ENCODE data around the gene INO80B.
"Not testable (repeated sequence)": the region's sequence is repeated elsewhere in the genome, so short reads cannot be mapped to it uniquely, and the experiment has no call there.

The INO80B gene

GRCh38 chr2:74472086-74472944, 17.4 kb downstream of the INO80B start, which contains the start of gene MRPL53:
Gene MRPL53 (minus strand): TSS chr2:74472680. CDS start chr2:74472660, 20 bp downstream.
- FAIRE-seq (peak; percentile 91), DNase-seq (ENCODE audit: insufficient read length) (peak; percentile 78)
- TF ChIP-seq POLR2A (IDR thresholded peaks at IDR 0.05; ENCODE audit: low read depth, low read length): peak; percentile 98
- peak; percentile 98 for TF ChIP-seq POLR2AphosphoS5 (IDR thresholded peaks at IDR 0.05; ENCODE audit: low read depth, low read length)
- TF ChIP-seq TAF1 (IDR thresholded peaks at IDR 0.05; ENCODE audit: borderline replicate concordance, low read depth, low read length): peak; percentile 66

DNA sequence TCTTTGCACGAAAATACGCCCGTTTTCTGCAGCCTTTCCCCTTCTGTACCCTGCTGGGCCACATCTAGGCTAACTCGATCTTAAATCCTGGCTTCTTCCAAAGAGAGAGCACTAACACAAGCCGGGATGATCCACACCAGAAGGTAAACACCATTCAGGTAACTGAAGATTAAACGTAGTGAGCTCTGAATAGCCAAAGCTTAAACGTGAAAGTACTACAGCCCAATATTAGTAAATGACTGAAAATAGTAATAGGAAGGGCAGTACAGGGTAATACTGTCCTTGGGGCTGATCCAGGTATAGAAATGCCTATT, 18.0 kb downstream of the INO80B start:
- no peak for TF ChIP-seq POLR2A (IDR thresholded peaks at IDR 0.05; ENCODE audit: low read depth, low read length)
- TF ChIP-seq POLR2AphosphoS5 (IDR thresholded peaks at IDR 0.05; ENCODE audit: low read depth, low read length): no peak
- TF ChIP-seq TAF1 (IDR thresholded peaks at IDR 0.05; ENCODE audit: borderline replicate concordance, low read depth, low read length): no peak
- FAIRE-seq (no peak), DNase-seq (ENCODE audit: insufficient read length) (no peak)

DNA sequence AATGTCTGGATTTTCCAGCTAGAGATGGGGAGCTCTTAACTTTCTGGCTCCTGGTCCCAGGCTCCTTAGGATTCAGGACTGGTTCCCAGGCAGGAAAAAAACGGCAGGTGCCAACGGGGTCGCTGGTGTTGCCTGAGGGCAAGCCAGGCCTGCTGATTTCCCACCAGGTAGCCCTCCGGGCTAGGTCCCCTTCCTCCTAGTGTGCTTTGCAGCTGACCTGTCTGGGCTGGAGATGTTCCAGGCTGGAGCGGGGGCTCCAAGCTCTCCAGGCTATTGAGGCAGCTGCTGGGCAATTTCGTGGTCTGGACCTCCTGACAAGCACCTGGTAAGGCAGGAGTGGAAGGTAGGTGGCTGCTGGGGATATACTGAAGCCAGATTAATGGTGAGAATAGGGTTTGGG, 19.6 kb downstream of the INO80B start:
- FAIRE-seq (no peak), DNase-seq (ENCODE audit: insufficient read length) (no peak)
- TF ChIP-seq TAF1 (IDR thresholded peaks at IDR 0.05; ENCODE audit: borderline replicate concordance, low read depth, low read length) (no peak), POLR2A (IDR thresholded peaks at IDR 0.05; ENCODE audit: low read depth, low read length) (no peak), POLR2AphosphoS5 (IDR thresholded peaks at IDR 0.05; ENCODE audit: low read depth, low read length) (no peak)

GRCh38 chr2:74474899-74475298, 20.0 kb downstream of the INO80B start:
- FAIRE-seq (no peak), DNase-seq (ENCODE audit: insufficient read length) (no peak)
- TF ChIP-seq TAF1 (IDR thresholded peaks at IDR 0.05; ENCODE audit: borderline replicate concordance, low read depth, low read length) (no peak), POLR2AphosphoS5 (IDR thresholded peaks at IDR 0.05; ENCODE audit: low read depth, low read length) (no peak), POLR2A (IDR thresholded peaks at IDR 0.05; ENCODE audit: low read depth, low read length) (no peak)

- TF ChIP-seq TAF1 (IDR thresholded peaks at IDR 0.05; ENCODE audit: borderline replicate concordance, low read depth, low read length) (no peak), POLR2AphosphoS5 (IDR thresholded peaks at IDR 0.05; ENCODE audit: low read depth, low read length) (no peak), POLR2A (IDR thresholded peaks at IDR 0.05; ENCODE audit: low read depth, low read length) (no peak)
- no peak for FAIRE-seq
- DNase-seq (ENCODE audit: insufficient read length): no peak
Observed at GRCh38 chr2:74481431-74481830, 26.5 kb downstream of the INO80B start.

- TF ChIP-seq POLR2AphosphoS5 (IDR thresholded peaks at IDR 0.05; ENCODE audit: low read depth, low read length) (0 out of 2 replicates have a peak, but pooled peaks have one; percentile 7), POLR2A (IDR thresholded peaks at IDR 0.05; ENCODE audit: low read depth, low read length) (no peak), TAF1 (IDR thresholded peaks at IDR 0.05; ENCODE audit: borderline replicate concordance, low read depth, low read length) (peak; percentile 15; the same call in 1 of the 2 replicates)
- DNase-seq (ENCODE audit: insufficient read length): peak; percentile 52
- FAIRE-seq: peak; percentile 9
Observed at GRCh38 chr2:74481961-74482800, 27.3 kb downstream of the INO80B start.

- FAIRE-seq: peak; percentile 95
- TF ChIP-seq POLR2A (IDR thresholded peaks at IDR 0.05; ENCODE audit: low read depth, low read length): peak; percentile 71
- peak; percentile 64; the same call in 1 of the 2 replicates for TF ChIP-seq TAF1 (IDR thresholded peaks at IDR 0.05; ENCODE audit: borderline replicate concordance, low read depth, low read length)
- TF ChIP-seq POLR2AphosphoS5 (IDR thresholded peaks at IDR 0.05; ENCODE audit: low read depth, low read length): no peak; the same call in none of the 2 replicates
- DNase-seq (ENCODE audit: insufficient read length): peak; percentile 91
Observed at GRCh38 chr2:74482801-74483674, 28.2 kb downstream of the INO80B start, which contains the start of the genes CCDC142 and TTC31. Gene CCDC142 (minus strand): TSS chr2:74482998. CDS start chr2:74482837, 161 bp downstream. Gene TTC31 (plus strand): TSS chr2:74483081. CDS start chr2:74483096, 15 bp downstream.

- DNase-seq (ENCODE audit: insufficient read length); FAIRE-seq: not testable (repeated sequence)
Observed at GRCh38 chr2:74483675-74484164, 28.8 kb downstream of the INO80B start.

GRCh38 chr2:74486141-74486540, 31.3 kb downstream of the INO80B start:
- TF ChIP-seq TAF1 (IDR thresholded peaks at IDR 0.05; ENCODE audit: borderline replicate concordance, low read depth, low read length) (no peak), POLR2A (IDR thresholded peaks at IDR 0.05; ENCODE audit: low read depth, low read length) (no peak), POLR2AphosphoS5 (IDR thresholded peaks at IDR 0.05; ENCODE audit: low read depth, low read length) (no peak)

GRCh38 chr2:74488643-74489481, 34.0 kb downstream of the INO80B start:
- DNase-seq (ENCODE audit: insufficient read length) (no peak), FAIRE-seq (no peak)
- TF ChIP-seq TAF1 (IDR thresholded peaks at IDR 0.05; ENCODE audit: borderline replicate concordance, low read depth, low read length) (no peak), POLR2A (IDR thresholded peaks at IDR 0.05; ENCODE audit: low read depth, low read length) (no peak), POLR2AphosphoS5 (IDR thresholded peaks at IDR 0.05; ENCODE audit: low read depth, low read length) (no peak)

More at GRCh38 chr2:74486141-74486540, 31.3 kb downstream of the INO80B start:
- no peak for DNase-seq (ENCODE audit: insufficient read length)
- no peak for FAIRE-seq

Data from GM12892 (cell line).